NT2/D1 (cell line): ENCODE results near the gene POLR2L.

Experiments
- DNase-seq: peaks from one replicate; pipeline ENCODE4 v3.0.0-alpha.2; 2011; ENCODE audit warnings: low read depth, low spot score
- H3K27me3 ChIP-seq: 2 replicates; pipeline ENCODE4 v1.6.0; 2011; ENCODE audit warnings: mild to moderate bottlenecking; ENCODE audit not compliant: insufficient read length, insufficient read depth
- H3K36me3 ChIP-seq: 2 replicates; pipeline ENCODE4 v1.6.1; 2011; ENCODE audit warnings: mild to moderate bottlenecking, low read length, mixed read lengths; ENCODE audit not compliant: insufficient read depth, insufficient read length
- H3K4me1 ChIP-seq: 2 replicates; pipeline ENCODE4 v1.5.1; 2011; ENCODE audit not compliant: insufficient read depth, insufficient read length
- H3K4me3 ChIP-seq: 2 replicates; pipeline ENCODE4 v1.5.1; 2011; ENCODE audit warnings: low read depth; ENCODE audit not compliant: insufficient read length
- H3K9ac ChIP-seq: 2 replicates; pipeline ENCODE4 v1.6.0; 2011; ENCODE audit warnings: low read depth; ENCODE audit not compliant: insufficient read length
- H3K9me3 ChIP-seq: 2 replicates; pipeline ENCODE4 v1.5.1; 2011; ENCODE audit warnings: mild to moderate bottlenecking, low read length; ENCODE audit not compliant: insufficient read depth
- SUZ12 ChIP-seq: IDR thresholded peaks from 2 replicates; pipeline ENCODE4 v1.6.1; 2011; ENCODE audit not compliant: insufficient read length, insufficient read depth; ENCODE audit errors: extremely low read depth
- YY1 ChIP-seq: IDR thresholded peaks from 2 replicates; pipeline ENCODE4 v1.6.1; 2011; ENCODE audit not compliant: insufficient read length, insufficient read depth
- ZNF274 ChIP-seq: IDR thresholded peaks from 2 replicates; pipeline ENCODE4 v1.6.1; 2011; ENCODE audit warnings: mild to moderate bottlenecking, low read depth, low read length

The POLR2L gene

GRCh38 chr11:842370-843002, at the start of gene POLR2L, which contains the start of gene TSPAN4:
Gene POLR2L (minus strand): TSS chr11:842529. CDS start chr11:842508, 21 bp downstream.
Gene TSPAN4 (plus strand): TSS chr11:842852. CDS start chr11:850305, 7,453 bp downstream.
- Histone ChIP-seq H3K9me3 (no peaks in the 10 kb centered on the region), H3K4me3 (peak within 1 kb of the TSS; percentile 98), H3K27me3 (no peaks in the 10 kb centered on the region), H3K9ac (peak within 1 kb of the TSS; percentile 99), H3K36me3 (peaks cover 44% of the 10 kb centered on the region), H3K4me1 (peaks cover 51% of the 10 kb centered on the region)
- DNase-seq = peak; percentile 88
- TF ChIP-seq YY1 (peak; percentile 32), SUZ12 (no peak), ZNF274 (no peak)

GRCh38 chr11:890794-891540, 48.6 kb upstream of the POLR2L start:
- no peak for DNase-seq
- Histone ChIP-seq H3K36me3 (peaks cover 89% of the 10 kb centered on the region), H3K4me1 (peaks cover 50% of the 10 kb centered on the region), H3K27me3 (no peaks in the 10 kb centered on the region), H3K9ac (peak overlapping the region; percentile 67), H3K9me3 (no peaks in the 10 kb centered on the region), H3K4me3 (no peak overlapping the region)
- no peak for TF ChIP-seq YY1
- TF ChIP-seq SUZ12 = no peak
- TF ChIP-seq ZNF274 = no peak

GRCh38 chr11:889687-890475, 47.6 kb upstream of the POLR2L start:
- peak overlapping the region; percentile 36 for H3K9ac ChIP-seq
- TF ChIP-seq SUZ12 (no peak), YY1 (no peak), ZNF274 (no peak)
- H3K36me3 ChIP-seq = peaks cover 81% of the 10 kb centered on the region

GRCh38 chr11:889257-889656, 46.9 kb upstream of the POLR2L start:
- no peaks in the 10 kb centered on the region for H3K9me3 ChIP-seq
- H3K9ac ChIP-seq = no peak overlapping the region
- H3K27me3 ChIP-seq = no peaks in the 10 kb centered on the region
- no peak for TF ChIP-seq SUZ12
- no peak for TF ChIP-seq ZNF274
- TF ChIP-seq YY1 = no peak
- peaks cover 40% of the 10 kb centered on the region for H3K4me1 ChIP-seq
- no peak overlapping the region for H3K4me3 ChIP-seq
- no peak for DNase-seq
- peaks cover 80% of the 10 kb centered on the region for H3K36me3 ChIP-seq

More at GRCh38 chr11:889687-890475, 47.6 kb upstream of the POLR2L start:
- Histone ChIP-seq H3K9me3 (no peaks in the 10 kb centered on the region), H3K4me3 (no peak overlapping the region), H3K4me1 (peaks cover 46% of the 10 kb centered on the region), H3K27me3 (no peaks in the 10 kb centered on the region)
- no peak for DNase-seq

GRCh38 chr11:888310-889212, 46.2 kb upstream of the POLR2L start:
- H3K4me1 ChIP-seq = peaks cover 36% of the 10 kb centered on the region
- H3K9me3 ChIP-seq = no peaks in the 10 kb centered on the region
- H3K4me3 ChIP-seq = no peak overlapping the region
- H3K27me3 ChIP-seq = no peaks in the 10 kb centered on the region
- no peak for DNase-seq
- H3K9ac ChIP-seq = no peak overlapping the region
- TF ChIP-seq ZNF274 (no peak), YY1 (no peak), SUZ12 (no peak)
- peaks cover 83% of the 10 kb centered on the region for H3K36me3 ChIP-seq

GRCh38 chr11:887589-887988, 45.3 kb upstream of the POLR2L start:
- Histone ChIP-seq H3K9ac (no peak overlapping the region), H3K27me3 (no peaks in the 10 kb centered on the region), H3K36me3 (peaks cover 83% of the 10 kb centered on the region), H3K4me3 (no peak overlapping the region), H3K4me1 (peaks cover 26% of the 10 kb centered on the region), H3K9me3 (no peaks in the 10 kb centered on the region)
- no peak for DNase-seq
- TF ChIP-seq YY1 (no peak), SUZ12 (no peak), ZNF274 (no peak)
